ENCODE results near the gene SRGAP2C. TPM values are rescaled to one million over a fixed set of nuclear protein-coding genes. Genes with fewer than 3 reads are reported as not detected.
A peak's percentile ranks its signal among the peaks of the same experiment; 100 is the strongest.
"Not testable (repeated sequence)": the region's sequence is repeated elsewhere in the genome, so short reads cannot be mapped to it uniquely, and the experiment has no call there.

The SRGAP2C gene
- total RNA-seq, 2 experiments from 2014 or later: 26.3 to 31.0 TPM

- H3K4me1 Mint-ChIP-seq; ATAC-seq (ENCODE audit: low read depth); POLR2A ChIA-PET; H3K9me3 Mint-ChIP-seq; H3K27me3 Mint-ChIP-seq; H3K27ac Mint-ChIP-seq; H3K36me3 Mint-ChIP-seq; H3K4me3 Mint-ChIP-seq; DNase-seq: not testable (repeated sequence)
These were observed 16.5 kb downstream of the SRGAP2C start for GRCh38 chr1:121200985-121201981.

DNA sequence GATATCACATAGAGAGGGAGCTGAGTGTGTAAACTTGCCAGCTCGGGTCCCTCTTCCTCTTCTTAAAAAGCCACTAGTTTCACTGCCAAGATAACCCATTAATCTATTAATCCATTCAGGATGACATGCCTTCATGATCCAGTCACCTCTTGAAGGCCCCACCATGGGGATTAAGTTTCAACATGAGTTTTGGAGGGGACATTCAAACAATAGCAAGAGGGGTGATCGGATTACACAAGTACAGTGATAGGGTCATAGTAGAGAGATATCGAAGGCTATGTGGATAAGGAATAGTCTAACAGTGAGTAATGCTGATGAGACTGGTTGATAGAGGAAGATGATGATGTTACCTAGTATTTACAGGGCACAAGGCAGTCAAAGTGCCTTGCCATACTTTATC lies 18.2 kb downstream of the SRGAP2C start:
- H3K27me3 Mint-ChIP-seq; H3K27ac Mint-ChIP-seq; DNase-seq; H3K36me3 Mint-ChIP-seq; ATAC-seq (ENCODE audit: low read depth); H3K4me1 Mint-ChIP-seq; POLR2A ChIA-PET; H3K9me3 Mint-ChIP-seq; H3K4me3 Mint-ChIP-seq: not testable (repeated sequence)

- H3K27me3 Mint-ChIP-seq; H3K4me1 Mint-ChIP-seq; DNase-seq; ATAC-seq (ENCODE audit: low read depth); H3K27ac Mint-ChIP-seq; H3K36me3 Mint-ChIP-seq; H3K4me3 Mint-ChIP-seq; H3K9me3 Mint-ChIP-seq; POLR2A ChIA-PET: not testable (repeated sequence)
These were observed 21.3 kb downstream of the SRGAP2C start for GRCh38 chr1:121205786-121206711.

- DNase-seq; H3K9me3 Mint-ChIP-seq; H3K4me1 Mint-ChIP-seq; H3K27ac Mint-ChIP-seq; H3K27me3 Mint-ChIP-seq; H3K4me3 Mint-ChIP-seq; H3K36me3 Mint-ChIP-seq; POLR2A ChIA-PET; ATAC-seq (ENCODE audit: low read depth): not testable (repeated sequence)
These were observed 22.6 kb downstream of the SRGAP2C start for GRCh38 chr1:121207328-121207727.

GRCh38 chr1:121208375-121208774 lies 23.6 kb downstream of the SRGAP2C start:
- POLR2A ChIA-PET; H3K36me3 Mint-ChIP-seq; H3K4me3 Mint-ChIP-seq; H3K27me3 Mint-ChIP-seq; H3K27ac Mint-ChIP-seq; DNase-seq; H3K4me1 Mint-ChIP-seq; ATAC-seq (ENCODE audit: low read depth); H3K9me3 Mint-ChIP-seq: not testable (repeated sequence)

GRCh38 chr1:121210778-121211177 lies 26.0 kb downstream of the SRGAP2C start:
- H3K27me3 Mint-ChIP-seq; POLR2A ChIA-PET; H3K9me3 Mint-ChIP-seq; H3K4me1 Mint-ChIP-seq; H3K36me3 Mint-ChIP-seq; ATAC-seq (ENCODE audit: low read depth); H3K27ac Mint-ChIP-seq; H3K4me3 Mint-ChIP-seq; DNase-seq: not testable (repeated sequence)

DNA sequence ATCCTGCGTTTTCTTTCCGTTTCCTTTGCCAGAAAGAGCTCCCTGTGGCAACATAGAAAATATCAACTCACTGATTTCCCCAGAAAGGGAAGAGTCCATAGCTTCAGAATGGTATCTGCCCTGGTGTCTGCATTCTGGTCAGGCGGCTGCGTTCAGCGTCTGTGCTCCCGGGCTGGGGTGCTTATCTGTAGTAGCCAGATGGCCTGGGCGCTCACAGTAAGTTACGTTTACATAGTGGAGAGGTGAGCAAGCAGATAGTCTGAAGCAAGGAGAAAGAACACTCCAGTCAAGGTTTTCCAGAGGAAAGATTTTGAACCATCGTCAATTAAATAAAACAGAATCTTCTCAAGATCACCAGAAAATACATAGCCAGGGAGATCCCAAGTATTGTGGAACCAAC lies 28.7 kb downstream of the SRGAP2C start:
- DNase-seq; H3K4me3 Mint-ChIP-seq; POLR2A ChIA-PET; ATAC-seq (ENCODE audit: low read depth); H3K4me1 Mint-ChIP-seq; H3K9me3 Mint-ChIP-seq; H3K36me3 Mint-ChIP-seq; H3K27ac Mint-ChIP-seq; H3K27me3 Mint-ChIP-seq: not testable (repeated sequence)

DNA sequence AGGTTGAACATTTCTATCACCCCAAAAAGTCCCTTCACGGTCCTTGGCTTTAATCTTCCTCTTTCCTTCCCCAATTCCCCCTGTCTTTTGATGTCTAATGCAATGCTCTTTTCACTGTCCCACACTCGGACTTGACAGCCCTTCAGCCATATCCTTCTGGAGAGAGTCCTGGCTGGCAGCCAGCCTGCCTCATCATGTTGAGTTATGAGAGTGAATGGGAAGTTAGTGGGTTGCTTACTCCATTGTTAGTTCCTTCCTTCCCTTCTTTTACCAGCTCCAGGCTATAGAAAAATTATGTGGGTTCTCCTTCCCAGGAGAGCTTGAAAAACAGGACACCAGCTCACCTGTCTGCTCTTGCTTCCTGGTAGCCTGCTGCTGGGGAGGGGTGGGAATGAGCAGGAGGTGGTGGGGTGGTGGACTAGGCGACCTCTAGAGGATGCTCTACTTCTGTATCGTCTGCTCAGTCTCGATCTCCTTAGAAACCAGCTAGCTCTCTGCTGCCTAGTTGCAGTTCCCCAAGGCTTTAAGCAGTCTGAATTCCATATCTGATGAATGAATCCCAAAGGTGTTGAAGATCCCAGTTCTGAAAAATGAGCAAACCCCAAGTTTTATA lies 29.9 kb downstream of the SRGAP2C start:
- H3K4me1 Mint-ChIP-seq; H3K9me3 Mint-ChIP-seq; H3K36me3 Mint-ChIP-seq; H3K27ac Mint-ChIP-seq; ATAC-seq (ENCODE audit: low read depth); H3K27me3 Mint-ChIP-seq; POLR2A ChIA-PET; H3K4me3 Mint-ChIP-seq; DNase-seq: not testable (repeated sequence)

DNA sequence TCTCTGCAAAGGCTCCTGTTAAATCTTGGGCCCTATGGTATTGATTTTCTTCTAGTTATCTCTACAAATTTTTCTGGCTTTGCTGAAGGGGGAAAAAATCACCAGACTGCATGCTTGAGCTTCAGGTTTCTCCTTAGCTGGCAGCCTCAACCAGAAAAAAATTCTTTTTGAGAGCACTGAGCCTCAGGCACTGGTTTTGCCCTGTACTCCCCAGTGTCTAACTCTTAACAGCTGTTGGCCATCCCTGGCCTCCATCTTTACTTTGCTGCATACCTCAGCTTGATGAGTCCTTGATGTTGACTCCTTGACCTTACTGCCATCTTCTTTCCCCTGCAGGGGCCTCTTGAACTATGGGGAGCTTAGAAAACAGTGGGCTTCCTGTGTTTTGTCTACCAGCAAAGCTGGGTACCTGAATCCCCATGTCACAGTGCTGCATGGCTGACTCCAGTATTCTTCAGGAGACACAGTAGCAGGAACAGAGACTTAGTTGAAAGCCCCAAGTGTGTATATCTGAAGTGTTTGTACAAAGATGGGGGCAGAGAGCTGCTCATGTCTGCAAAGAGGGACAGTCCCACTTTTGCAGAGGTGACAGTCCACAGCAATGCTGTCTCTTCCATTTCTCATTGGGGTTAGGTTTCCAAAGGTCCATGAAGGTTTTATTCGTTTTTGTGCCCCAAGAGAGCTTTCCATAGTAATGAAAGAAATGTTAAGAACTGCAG lies 31.1 kb downstream of the SRGAP2C start:
- H3K27ac Mint-ChIP-seq; POLR2A ChIA-PET; H3K36me3 Mint-ChIP-seq; H3K27me3 Mint-ChIP-seq; ATAC-seq (ENCODE audit: low read depth); H3K4me3 Mint-ChIP-seq; H3K4me1 Mint-ChIP-seq; H3K9me3 Mint-ChIP-seq; DNase-seq: not testable (repeated sequence)

DNA sequence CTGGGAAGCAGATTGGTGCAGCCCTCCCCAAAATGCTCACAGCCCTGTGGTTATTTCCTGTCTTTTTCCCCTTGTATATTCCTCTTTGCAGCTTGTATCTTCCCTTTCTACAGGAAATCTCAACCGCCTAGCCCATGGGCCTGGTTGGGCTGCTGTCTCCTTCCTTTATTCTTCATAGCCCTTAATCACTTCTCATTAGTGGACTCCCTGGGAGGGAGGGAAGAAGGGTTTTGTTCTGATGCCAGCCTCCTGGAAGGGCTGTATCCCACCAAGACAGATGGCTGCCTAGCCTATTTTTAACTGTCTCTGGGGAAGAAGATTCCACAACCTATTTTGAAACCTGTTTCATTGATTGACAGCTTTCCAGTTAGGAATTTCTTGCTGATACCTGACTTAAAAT lies 31.9 kb downstream of the SRGAP2C start:
- H3K4me1 Mint-ChIP-seq; ATAC-seq (ENCODE audit: low read depth); H3K36me3 Mint-ChIP-seq; H3K4me3 Mint-ChIP-seq; H3K9me3 Mint-ChIP-seq; POLR2A ChIA-PET; H3K27ac Mint-ChIP-seq; H3K27me3 Mint-ChIP-seq; DNase-seq: not testable (repeated sequence)

- H3K9me3 Mint-ChIP-seq, POLR2A ChIA-PET, H3K27me3 Mint-ChIP-seq, H3K36me3 Mint-ChIP-seq, H3K4me3 Mint-ChIP-seq, H3K4me1 Mint-ChIP-seq, H3K27ac Mint-ChIP-seq, DNase-seq: not testable (repeated sequence)
- peak; percentile 26 for ATAC-seq (ENCODE audit: low read depth)
These were observed 37.0 kb downstream of the SRGAP2C start for GRCh38 chr1:121221770-121222169.

- H3K4me1 Mint-ChIP-seq, H3K27ac Mint-ChIP-seq, H3K36me3 Mint-ChIP-seq, POLR2A ChIA-PET, DNase-seq, H3K9me3 Mint-ChIP-seq, H3K27me3 Mint-ChIP-seq, H3K4me3 Mint-ChIP-seq: not testable (repeated sequence)
- peak; percentile 90 for ATAC-seq (ENCODE audit: low read depth)
These were observed 39.9 kb downstream of the SRGAP2C start for GRCh38 chr1:121224714-121225113.

Data from activated naive CD8-positive, alpha-beta T cell treated with anti-CD3 and anti-CD28 coated beads, Interleukin-2, amount 10 ng/mL, durations not matched to agents 7 days and 5 days (primary cell).